ENCODE data around the gene PTPN4.

DNA sequence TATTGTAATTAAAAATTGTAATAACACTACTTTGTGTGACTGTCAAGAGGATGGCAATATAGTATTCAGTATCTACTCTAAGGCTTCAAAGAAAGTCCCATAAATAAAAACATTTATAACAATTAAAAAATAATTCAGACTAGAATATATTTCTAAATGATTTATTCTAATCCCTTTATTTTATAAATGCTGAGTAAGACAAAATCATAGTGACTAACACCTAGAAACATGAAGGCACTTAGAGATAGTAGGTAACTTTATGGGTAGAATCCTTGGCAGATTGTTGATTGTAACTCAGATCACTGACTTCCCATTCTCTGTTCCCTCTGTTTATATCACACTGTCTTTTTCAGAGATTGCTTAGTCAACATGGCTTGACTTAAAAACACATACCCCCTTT is 174.6 kb downstream of the PTPN4 start:
- TF ChIP-seq, protein P1, sequence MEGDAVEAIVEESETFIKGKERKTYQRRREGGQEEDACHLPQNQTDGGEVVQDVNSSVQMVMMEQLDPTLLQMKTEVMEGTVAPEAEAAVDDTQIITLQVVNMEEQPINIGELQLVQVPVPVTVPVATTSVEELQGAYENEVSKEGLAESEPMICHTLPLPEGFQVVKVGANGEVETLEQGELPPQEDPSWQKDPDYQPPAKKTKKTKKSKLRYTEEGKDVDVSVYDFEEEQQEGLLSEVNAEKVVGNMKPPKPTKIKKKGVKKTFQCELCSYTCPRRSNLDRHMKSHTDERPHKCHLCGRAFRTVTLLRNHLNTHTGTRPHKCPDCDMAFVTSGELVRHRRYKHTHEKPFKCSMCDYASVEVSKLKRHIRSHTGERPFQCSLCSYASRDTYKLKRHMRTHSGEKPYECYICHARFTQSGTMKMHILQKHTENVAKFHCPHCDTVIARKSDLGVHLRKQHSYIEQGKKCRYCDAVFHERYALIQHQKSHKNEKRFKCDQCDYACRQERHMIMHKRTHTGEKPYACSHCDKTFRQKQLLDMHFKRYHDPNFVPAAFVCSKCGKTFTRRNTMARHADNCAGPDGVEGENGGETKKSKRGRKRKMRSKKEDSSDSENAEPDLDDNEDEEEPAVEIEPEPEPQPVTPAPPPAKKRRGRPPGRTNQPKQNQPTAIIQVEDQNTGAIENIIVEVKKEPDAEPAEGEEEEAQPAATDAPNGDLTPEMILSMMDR (IDR thresholded peaks at IDR 0.05; ENCODE audit: extremely low read depth in 1 of 2, insufficient read depth in 1 of 2, low read depth in 1 of 2, low read length in 2 of 2), result no peak
- TF ChIP-seq POLR2A (IDR thresholded peaks at IDR 0.05; ENCODE audit: low read depth, low read length) (no peak), EZH2 (IDR thresholded peaks at IDR 0.05; ENCODE audit: borderline replicate concordance, low read depth, low read length, severe bottlenecking) (no peak), POLR2AphosphoS5 (IDR thresholded peaks at IDR 0.05; ENCODE audit: insufficient read depth, low read depth, low read length) (no peak), MYC (IDR thresholded peaks at IDR 0.05; ENCODE audit: low read depth, low read length) (no peak), FOS (IDR thresholded peaks at IDR 0.05; ENCODE audit: borderline replicate concordance, insufficient read depth, low read length) (no peak)
- TF ChIP-seq, protein P2, sequence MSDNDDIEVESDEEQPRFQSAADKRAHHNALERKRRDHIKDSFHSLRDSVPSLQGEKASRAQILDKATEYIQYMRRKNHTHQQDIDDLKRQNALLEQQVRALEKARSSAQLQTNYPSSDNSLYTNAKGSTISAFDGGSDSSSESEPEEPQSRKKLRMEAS (IDR thresholded peaks at IDR 0.05; ENCODE audit: insufficient read depth, insufficient read length), result no peak
